ENCODE data around the gene TXNDC17. TPM values are rescaled to one million over a fixed set of nuclear protein-coding genes. Genes with fewer than 3 reads are reported as not detected.

The TXNDC17 gene
- total RNA-seq, 1 experiment from 2014 or later: 137 TPM

DNA sequence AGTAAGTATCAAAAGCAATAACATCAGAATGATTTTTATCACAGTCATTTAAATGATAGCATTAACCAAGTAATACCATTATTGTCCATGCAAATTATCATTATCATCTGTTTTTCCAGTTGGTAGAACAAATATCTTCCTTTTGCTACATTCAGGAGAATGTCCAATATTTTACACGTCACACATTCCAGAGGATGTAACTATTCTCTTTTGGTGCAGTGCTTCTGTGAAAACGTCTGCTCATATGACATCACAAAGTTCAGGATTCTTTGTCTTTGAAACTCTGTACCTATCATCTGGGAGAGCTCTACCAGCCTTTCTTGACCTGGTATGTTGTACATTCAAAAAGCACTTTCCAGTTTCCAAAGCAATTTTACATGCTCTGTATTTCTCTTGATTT is 44.3 kb upstream of the TXNDC17 start:
- TF ChIP-seq SIN3A (IDR thresholded peaks at IDR 0.05; ENCODE audit: borderline replicate concordance, insufficient read depth, low read depth, low read length): no peak
- TF ChIP-seq TCF7L2 (IDR thresholded peaks at IDR 0.05; ENCODE audit: low read depth, low read length): no peak
- TF ChIP-seq POLR2AphosphoS5 (IDR thresholded peaks at IDR 0.05; ENCODE audit: low read depth, low read length): no peak
- TF ChIP-seq, protein P1, sequence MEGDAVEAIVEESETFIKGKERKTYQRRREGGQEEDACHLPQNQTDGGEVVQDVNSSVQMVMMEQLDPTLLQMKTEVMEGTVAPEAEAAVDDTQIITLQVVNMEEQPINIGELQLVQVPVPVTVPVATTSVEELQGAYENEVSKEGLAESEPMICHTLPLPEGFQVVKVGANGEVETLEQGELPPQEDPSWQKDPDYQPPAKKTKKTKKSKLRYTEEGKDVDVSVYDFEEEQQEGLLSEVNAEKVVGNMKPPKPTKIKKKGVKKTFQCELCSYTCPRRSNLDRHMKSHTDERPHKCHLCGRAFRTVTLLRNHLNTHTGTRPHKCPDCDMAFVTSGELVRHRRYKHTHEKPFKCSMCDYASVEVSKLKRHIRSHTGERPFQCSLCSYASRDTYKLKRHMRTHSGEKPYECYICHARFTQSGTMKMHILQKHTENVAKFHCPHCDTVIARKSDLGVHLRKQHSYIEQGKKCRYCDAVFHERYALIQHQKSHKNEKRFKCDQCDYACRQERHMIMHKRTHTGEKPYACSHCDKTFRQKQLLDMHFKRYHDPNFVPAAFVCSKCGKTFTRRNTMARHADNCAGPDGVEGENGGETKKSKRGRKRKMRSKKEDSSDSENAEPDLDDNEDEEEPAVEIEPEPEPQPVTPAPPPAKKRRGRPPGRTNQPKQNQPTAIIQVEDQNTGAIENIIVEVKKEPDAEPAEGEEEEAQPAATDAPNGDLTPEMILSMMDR (IDR thresholded peaks at IDR 0.05): no peak
- TF ChIP-seq, protein P2, sequence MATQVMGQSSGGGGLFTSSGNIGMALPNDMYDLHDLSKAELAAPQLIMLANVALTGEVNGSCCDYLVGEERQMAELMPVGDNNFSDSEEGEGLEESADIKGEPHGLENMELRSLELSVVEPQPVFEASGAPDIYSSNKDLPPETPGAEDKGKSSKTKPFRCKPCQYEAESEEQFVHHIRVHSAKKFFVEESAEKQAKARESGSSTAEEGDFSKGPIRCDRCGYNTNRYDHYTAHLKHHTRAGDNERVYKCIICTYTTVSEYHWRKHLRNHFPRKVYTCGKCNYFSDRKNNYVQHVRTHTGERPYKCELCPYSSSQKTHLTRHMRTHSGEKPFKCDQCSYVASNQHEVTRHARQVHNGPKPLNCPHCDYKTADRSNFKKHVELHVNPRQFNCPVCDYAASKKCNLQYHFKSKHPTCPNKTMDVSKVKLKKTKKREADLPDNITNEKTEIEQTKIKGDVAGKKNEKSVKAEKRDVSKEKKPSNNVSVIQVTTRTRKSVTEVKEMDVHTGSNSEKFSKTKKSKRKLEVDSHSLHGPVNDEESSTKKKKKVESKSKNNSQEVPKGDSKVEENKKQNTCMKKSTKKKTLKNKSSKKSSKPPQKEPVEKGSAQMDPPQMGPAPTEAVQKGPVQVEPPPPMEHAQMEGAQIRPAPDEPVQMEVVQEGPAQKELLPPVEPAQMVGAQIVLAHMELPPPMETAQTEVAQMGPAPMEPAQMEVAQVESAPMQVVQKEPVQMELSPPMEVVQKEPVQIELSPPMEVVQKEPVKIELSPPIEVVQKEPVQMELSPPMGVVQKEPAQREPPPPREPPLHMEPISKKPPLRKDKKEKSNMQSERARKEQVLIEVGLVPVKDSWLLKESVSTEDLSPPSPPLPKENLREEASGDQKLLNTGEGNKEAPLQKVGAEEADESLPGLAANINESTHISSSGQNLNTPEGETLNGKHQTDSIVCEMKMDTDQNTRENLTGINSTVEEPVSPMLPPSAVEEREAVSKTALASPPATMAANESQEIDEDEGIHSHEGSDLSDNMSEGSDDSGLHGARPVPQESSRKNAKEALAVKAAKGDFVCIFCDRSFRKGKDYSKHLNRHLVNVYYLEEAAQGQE (IDR thresholded peaks at IDR 0.05; ENCODE audit: insufficient read depth in 1 of 2, low read depth in 2 of 2, low read length in 1 of 2): no peak
- H3K9me3 ChIP-seq (ENCODE audit: control insufficient read depth, insufficient read depth, low read depth, low read length): no peaks in the 10 kb centered on the region
- H3K4me3 ChIP-seq (ENCODE audit: low read depth in 2 of 2, low read length in 2 of 2): no peak overlapping the region
- BruUV-seq (replicated peaks): no TSS peak
- POLR2A ChIA-PET: no interaction called here
- peaks cover 12% of the 10 kb centered on the region for H3K36me3 ChIP-seq (ENCODE audit: control insufficient read depth, insufficient read depth, low read length)
- in situ Hi-C loops (cut with HindIII; ENCODE audit: low pct_unique_long_range_greater_than_20kb, low sequenced_read_pairs): no loop called here
- ATAC-seq (no peak), DNase-seq (ENCODE audit: low read depth, low spot score) (no peak)
- no peak overlapping the region for H3K27ac ChIP-seq (ENCODE audit: low read length)
- CTCF ChIA-PET: no interaction called here
- no peaks in the 10 kb centered on the region for H3K27me3 ChIP-seq (ENCODE audit: control insufficient read depth, insufficient read depth, low read length)
- intact Hi-C loops (cut with micrococcal nuclease; ENCODE audit: unreplicated experiment): no loop called here
- 0 out of 2 replicates have a peak, but pooled peaks cover 2% of the 10 kb centered on the region for H3K4me1 ChIP-seq (ENCODE audit: control insufficient read depth, insufficient read depth, low read length)

DNA sequence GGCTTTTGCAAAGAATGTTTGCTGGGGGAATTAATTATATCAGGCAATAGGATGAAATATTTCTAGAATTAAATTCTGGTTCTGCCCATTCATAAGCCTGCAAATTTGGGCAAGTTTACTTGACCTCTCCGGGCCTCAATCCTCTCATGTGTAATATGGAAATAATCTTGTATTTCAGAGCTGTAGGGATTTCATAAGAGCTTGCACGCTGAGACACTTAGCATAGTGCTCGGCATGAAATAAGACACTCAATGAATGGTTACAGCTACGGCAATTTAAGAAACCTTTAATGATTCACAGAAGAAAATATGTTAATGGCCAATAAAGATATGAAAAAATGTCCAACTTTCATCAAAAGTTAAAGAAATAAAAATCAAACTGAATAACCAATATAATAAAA is 43.9 kb upstream of the TXNDC17 start:
- TF ChIP-seq TCF7L2 (IDR thresholded peaks at IDR 0.05; ENCODE audit: low read depth, low read length): no peak
- TF ChIP-seq, protein P2 (IDR thresholded peaks at IDR 0.05; ENCODE audit: insufficient read depth in 1 of 2, low read depth in 2 of 2, low read length in 1 of 2): no peak
- TF ChIP-seq SIN3A (IDR thresholded peaks at IDR 0.05; ENCODE audit: borderline replicate concordance, insufficient read depth, low read depth, low read length): no peak
- TF ChIP-seq POLR2AphosphoS5 (IDR thresholded peaks at IDR 0.05; ENCODE audit: low read depth, low read length): no peak
- TF ChIP-seq, protein P1 (IDR thresholded peaks at IDR 0.05): no peak
- H3K4me3 ChIP-seq (ENCODE audit: low read depth in 2 of 2, low read length in 2 of 2): no peak overlapping the region
- ATAC-seq: no peak
- no peak for DNase-seq (ENCODE audit: low read depth, low spot score)
- no TSS peak for BruUV-seq (replicated peaks)
- H3K36me3 ChIP-seq (ENCODE audit: control insufficient read depth, insufficient read depth, low read length): peaks cover 12% of the 10 kb centered on the region
- 0 out of 2 replicates have a peak, but pooled peaks cover 2% of the 10 kb centered on the region for H3K4me1 ChIP-seq (ENCODE audit: control insufficient read depth, insufficient read depth, low read length)
- no peaks in the 10 kb centered on the region for H3K9me3 ChIP-seq (ENCODE audit: control insufficient read depth, insufficient read depth, low read depth, low read length)
- ChIA-PET POLR2A (no interaction called here), CTCF (no interaction called here)
- in situ Hi-C loops (cut with HindIII; ENCODE audit: low pct_unique_long_range_greater_than_20kb, low sequenced_read_pairs) (no loop called here), intact Hi-C loops (cut with micrococcal nuclease; ENCODE audit: unreplicated experiment) (no loop called here)
- no peaks in the 10 kb centered on the region for H3K27me3 ChIP-seq (ENCODE audit: control insufficient read depth, insufficient read depth, low read length)
- no peak overlapping the region for H3K27ac ChIP-seq (ENCODE audit: low read length)

Data from Panc1 (cell line).